Mucosa of rectum (tissue), 2 donors: ENCODE measurements around the gene DDX3X.
"Not testable (repeated sequence)": the region's sequence is repeated elsewhere in the genome, so short reads cannot be mapped to it uniquely, and the experiment has no call there.

Experiments
- H3K27ac ChIP-seq, 2 donors: one replicate each; pipeline ENCODE4 v1.7.0; 2013; ENCODE audit warnings: inconsistent platforms in 2 of 2, low read depth in 2 of 2, low read length in 2 of 2
- H3K27me3 ChIP-seq, 2 donors: one replicate each; pipeline ENCODE4 v1.7.0; 2013; ENCODE audit warnings: low read length in 2 of 2; ENCODE audit not compliant: control insufficient read depth in 2 of 2, insufficient read depth in 2 of 2
- H3K36me3 ChIP-seq, 2 donors: one replicate each; pipeline ENCODE4 v1.7.0; 2013; ENCODE audit warnings: low read length in 2 of 2; ENCODE audit not compliant: control insufficient read depth in 2 of 2, insufficient read depth in 2 of 2
- H3K4me1 ChIP-seq, 2 donors: one replicate each; pipeline ENCODE4 v1.7.0; 2013; ENCODE audit warnings: low read length in 2 of 2, mild to moderate bottlenecking in 1 of 2; ENCODE audit not compliant: control insufficient read depth in 2 of 2, insufficient read depth in 2 of 2
- H3K4me3 ChIP-seq, 2 donors: one replicate each; pipeline ENCODE4 v1.7.0; 2013; ENCODE audit warnings: low read length in 2 of 2
- H3K9ac ChIP-seq, 2 donors: one replicate each; pipeline ENCODE4 v1.7.0; 2013; ENCODE audit warnings: low read length in 2 of 2, low read depth in 1 of 2, mild to moderate bottlenecking in 1 of 2
- H3K9me3 ChIP-seq, 2 donors: one replicate each; pipeline ENCODE4 v1.7.0; 2013; ENCODE audit warnings: low read length in 2 of 2; ENCODE audit not compliant: control insufficient read depth in 2 of 2
- donor health status: healthy.
- donor health status: Normal muscosa, but diverticular disease.

DDX3X gene

DNA sequence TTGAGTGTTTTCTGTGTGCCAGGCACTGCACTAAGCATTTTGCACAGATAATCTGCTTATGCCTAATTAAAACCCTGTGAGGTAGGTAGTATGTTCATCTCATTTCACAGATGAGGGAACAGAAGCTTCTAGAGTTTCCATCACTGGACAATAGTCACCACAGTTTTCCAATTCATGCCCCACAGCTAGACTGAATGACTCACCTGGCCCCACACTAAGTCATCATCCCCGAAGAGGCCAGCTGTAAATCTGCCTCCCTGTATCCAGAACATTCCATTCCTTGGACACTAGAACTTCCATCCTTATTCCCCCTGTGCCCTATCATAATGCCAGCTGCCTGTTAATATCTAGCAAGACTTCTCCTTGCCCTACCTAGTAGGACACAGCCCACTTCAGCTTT, 72.2 kb downstream of the DDX3X start:
- no peak overlapping the region for H3K27ac ChIP-seq
- H3K9me3 ChIP-seq = no peaks in the 10 kb centered on the region
- H3K4me3 ChIP-seq = no peak overlapping the region
- peaks cover 5 to 8% of the 10 kb centered on the region in 2 donors for H3K27me3 ChIP-seq
- no peaks in the 10 kb centered on the region for H3K36me3 ChIP-seq
- no peaks in the 10 kb centered on the region for H3K4me1 ChIP-seq
- H3K9ac ChIP-seq = no peak overlapping the region

DNA sequence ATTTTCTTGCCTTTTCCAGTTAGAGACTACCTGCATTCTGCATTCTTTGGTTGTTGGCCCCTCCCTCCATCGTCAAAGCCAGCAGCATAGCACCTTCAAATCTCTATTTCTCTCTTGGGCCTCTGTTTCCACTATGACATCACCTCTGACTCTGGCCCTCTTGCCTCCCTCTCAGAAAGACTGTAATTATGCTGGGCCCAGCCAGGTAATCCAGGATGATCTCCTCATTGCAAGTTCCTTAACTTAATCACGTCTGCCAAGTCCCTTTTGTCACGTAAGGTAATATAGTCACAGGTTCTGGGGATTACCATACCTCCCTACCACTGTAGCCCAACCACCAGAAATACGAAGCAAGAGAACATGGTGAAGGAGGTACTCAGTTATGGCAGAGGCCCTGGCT, 73.9 kb downstream of the DDX3X start:
- Histone ChIP-seq H3K4me3 (no peak overlapping the region), H3K4me1 (peaks cover 3 to 6% of the 10 kb centered on the region in 2 donors), H3K36me3 (no peaks in the 10 kb centered on the region), H3K9me3 (no peaks in the 10 kb centered on the region), H3K27ac (no peak overlapping the region), H3K27me3 (peaks cover 5 to 8% of the 10 kb centered on the region in 2 donors), H3K9ac (no peak overlapping the region)

DNA sequence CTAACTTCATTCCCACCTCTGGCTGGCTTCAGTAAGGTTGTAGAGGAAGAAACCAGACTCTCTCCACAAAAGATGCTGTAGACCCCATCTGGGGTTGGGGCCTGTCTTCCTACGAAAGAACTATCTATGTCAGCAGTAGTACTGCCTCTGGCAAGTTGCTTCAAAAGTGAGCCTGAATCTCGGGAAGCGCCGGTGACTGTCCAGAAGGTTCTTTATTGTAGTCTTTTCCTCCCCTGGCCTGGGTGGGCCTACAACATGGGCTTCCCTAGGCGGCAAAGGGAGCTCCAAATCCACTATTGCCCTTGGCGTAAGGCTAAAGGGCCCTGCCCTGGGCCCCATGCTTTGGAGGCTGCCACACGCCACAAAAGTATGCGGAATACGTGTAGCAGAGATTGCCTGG, 74.6 kb downstream of the DDX3X start:
- Histone ChIP-seq H3K9ac (no peak overlapping the region), H3K4me3 (no peak overlapping the region), H3K4me1 (peaks cover 3 to 6% of the 10 kb centered on the region in 2 donors), H3K9me3 (no peaks in the 10 kb centered on the region), H3K27me3 (peaks cover 5 to 8% of the 10 kb centered on the region in 2 donors), H3K27ac (no peak overlapping the region), H3K36me3 (no peaks in the 10 kb centered on the region)

DNA sequence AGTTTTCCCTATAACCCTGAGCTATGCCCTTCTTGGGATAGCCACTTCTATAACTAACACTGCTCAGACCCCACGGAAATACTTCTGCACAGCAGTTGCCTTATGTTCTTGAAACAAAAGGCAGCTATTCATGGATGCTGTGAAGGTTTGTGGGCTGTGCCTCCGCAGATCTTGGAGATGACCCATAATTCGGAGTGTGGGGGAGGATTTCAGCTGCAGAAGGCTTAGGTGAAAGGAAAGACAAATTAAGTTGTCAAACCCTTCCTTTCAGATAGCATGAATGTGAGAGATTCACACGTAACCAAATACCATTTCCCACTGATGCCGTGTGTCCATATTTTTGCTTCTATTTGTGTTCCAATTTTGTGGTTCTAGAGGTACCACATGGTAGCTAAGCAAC, 75.0 kb downstream of the DDX3X start:
- no peaks in the 10 kb centered on the region for H3K9me3 ChIP-seq
- peaks cover 5 to 8% of the 10 kb centered on the region in 2 donors for H3K27me3 ChIP-seq
- peaks cover 3 to 6% of the 10 kb centered on the region in 2 donors for H3K4me1 ChIP-seq
- no peak overlapping the region for H3K9ac ChIP-seq
- no peak overlapping the region for H3K4me3 ChIP-seq
- H3K36me3 ChIP-seq = no peaks in the 10 kb centered on the region
- H3K27ac ChIP-seq = no peak overlapping the region

DNA sequence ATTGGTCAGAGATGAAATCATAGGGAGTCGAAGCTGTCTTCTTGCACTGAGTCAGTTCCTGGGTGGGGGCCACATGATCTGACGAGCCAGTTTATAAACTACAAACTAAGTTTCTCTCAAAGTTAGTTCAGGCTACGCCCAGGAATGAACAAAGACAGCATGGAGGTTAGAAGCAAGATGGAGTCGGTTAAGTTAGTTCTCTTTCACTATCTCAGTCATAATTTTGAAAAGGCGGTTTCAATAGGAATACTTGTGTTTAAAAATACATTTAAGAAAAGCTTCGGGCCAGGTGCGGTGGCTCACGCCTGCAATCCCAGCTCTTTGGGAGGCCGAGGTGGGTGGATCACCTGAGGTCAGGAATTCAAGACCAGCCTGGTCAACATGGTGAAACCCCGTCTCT, 77.3 kb downstream of the DDX3X start:
- not testable (repeated sequence) for H3K27me3 ChIP-seq, H3K9ac ChIP-seq, H3K36me3 ChIP-seq, H3K4me3 ChIP-seq, H3K4me1 ChIP-seq, H3K9me3 ChIP-seq, H3K27ac ChIP-seq

DNA sequence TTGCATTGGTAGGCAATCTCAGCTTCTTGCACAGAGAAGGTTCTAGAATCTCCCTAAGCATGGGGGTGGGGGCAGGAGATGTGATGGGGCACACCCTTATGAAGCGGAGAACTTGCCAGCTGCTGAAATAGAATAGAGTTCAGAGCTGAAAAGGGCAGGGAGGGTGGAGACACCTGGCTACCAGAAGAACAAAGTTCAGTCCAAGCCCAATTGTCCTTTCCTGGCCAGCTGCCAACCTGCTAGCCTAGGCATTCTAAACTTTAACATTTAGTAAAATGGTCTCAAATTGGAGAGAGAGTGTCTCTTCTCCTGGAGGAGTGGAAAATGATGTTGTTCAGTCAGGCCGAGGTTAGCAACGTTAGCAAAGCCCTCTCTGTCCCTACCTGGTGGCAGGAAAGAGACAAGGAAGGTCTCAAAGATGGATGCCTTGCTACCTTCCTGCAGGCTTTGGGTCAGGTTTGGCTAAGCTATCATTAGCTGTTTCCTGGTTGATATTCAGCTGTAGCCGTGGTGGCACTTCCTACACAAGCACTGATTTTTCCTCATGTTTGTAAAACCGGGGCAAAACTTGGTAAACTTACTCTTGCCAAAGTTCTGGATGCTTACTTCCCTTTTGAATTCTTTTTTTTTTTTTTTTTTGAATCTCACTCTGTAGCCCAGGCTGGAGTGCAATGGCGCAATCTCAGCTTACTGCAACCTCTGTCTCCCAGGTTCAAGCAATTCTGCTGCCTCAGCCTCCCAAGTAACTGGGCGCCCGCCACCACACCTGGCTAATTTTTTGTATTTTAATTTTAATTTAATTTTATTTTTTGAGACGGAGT, 78.5 kb downstream of the DDX3X start:
- peak overlapping the region; percentile 1 to 46 for H3K4me3 ChIP-seq
- no peaks in the 10 kb centered on the region for H3K36me3 ChIP-seq
- peaks cover 0 to 6% of the 10 kb centered on the region in 2 donors for H3K27me3 ChIP-seq
- H3K4me1 ChIP-seq = peaks cover 3 to 6% of the 10 kb centered on the region in 2 donors
- no peaks in the 10 kb centered on the region for H3K9me3 ChIP-seq
- peak overlapping the region; percentile 27 to 35 for H3K9ac ChIP-seq
- peak overlapping the region; percentile 79 to 81 for H3K27ac ChIP-seq
